HG02571 (cell line): ENCODE results near the gene FYTTD1.
A peak's percentile ranks its signal among the peaks of the same experiment; 100 is the strongest.
"Not testable (repeated sequence)": the region's sequence is repeated elsewhere in the genome, so short reads cannot be mapped to it uniquely, and the experiment has no call there.

Experiments
- ATAC-seq: cut with Tn5 transposase; IDR thresholded peaks from one replicate; pipeline ENCODE4 v1.9.1; 2021; ENCODE audit warnings: mild to moderate bottlenecking, moderate library complexity; ENCODE audit not compliant: unreplicated experiment

The FYTTD1 gene

DNA sequence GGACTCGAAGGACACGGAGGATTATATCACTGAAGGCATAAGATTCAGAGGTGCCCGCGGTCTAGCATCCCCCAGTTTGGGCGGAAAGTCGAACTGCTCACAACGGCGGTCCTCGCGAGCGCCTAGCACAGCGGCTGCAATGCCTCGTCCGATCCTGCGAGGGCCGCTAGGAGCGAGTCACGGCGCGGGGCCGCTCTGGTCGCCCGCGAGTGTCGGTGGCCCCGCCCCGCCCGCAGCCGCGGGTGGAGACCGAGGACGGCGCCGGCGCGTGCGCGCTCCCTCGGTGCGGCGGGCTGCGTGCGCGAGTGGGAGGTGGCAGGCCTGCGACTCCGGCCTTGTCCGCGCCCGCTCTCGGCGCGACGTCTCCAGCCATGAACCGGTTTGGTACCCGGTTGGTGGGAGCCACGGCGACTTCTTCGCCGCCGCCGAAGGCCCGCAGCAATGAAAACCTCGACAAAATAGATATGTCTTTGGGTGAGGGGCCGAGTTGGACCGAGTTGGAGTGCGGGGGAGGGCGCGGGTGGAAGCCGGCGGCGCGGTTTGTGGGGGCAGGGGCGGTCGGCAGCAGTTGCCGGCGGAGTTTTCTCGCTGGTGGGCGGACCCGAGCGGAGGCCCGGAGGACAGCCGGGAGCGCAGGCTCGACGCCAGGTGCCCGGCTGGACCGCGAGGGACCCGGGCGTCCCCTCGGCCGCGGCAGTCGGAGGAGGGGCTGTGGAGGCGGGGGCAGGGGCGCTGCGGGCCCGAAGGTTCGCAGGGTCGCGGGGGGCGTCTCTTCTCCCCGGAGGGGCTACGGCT lies at the start of gene FYTTD1:
Gene FYTTD1 (plus strand): TSS at position 283 of the 795 bp plus-strand sequence. CDS start 89 bp downstream, at position 372.
- ATAC-seq = peak; percentile 71

DNA sequence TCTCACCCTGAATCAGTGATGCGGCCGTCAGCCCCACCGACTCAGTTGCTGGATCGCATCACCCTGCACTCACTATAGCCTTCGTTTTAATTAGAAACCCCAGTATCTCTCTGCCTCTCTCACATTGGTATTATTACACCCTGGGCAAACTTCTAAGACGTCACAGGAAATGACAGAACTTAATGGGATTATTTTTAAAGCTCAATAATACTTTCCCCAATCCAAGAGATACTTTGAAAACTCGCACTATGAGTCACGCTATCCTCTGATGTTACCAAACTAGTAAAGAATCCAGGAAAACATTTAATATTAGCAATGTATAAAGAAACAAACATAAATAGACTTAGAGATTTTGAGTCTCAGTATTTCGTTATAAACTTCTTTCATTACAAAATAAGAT lies 49.6 kb upstream of the FYTTD1 start:
- no peak for ATAC-seq

DNA sequence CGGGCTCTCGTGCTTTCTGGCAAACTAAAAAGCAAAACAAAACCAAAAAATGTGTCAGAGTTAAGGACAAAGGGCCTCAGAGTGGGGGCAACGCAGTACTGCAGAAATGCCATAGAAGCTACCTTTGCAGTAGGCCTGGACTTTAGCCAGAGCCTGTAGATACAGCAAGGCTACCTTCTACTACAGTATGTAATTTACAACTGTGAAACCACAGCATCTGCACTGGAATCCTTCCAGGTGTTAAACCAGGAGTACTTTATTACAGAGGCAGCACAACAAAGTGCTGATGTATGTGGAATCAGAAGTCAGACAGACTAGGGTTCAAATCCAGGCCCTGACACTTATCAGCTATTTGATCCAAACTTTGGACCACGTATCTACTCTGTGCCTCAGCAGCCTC lies 47.8 kb upstream of the FYTTD1 start:
- no peak for ATAC-seq

- ATAC-seq = no peak
These were observed 43.0 kb upstream of the FYTTD1 start for GRCh38 chr3:197706658-197707057.

DNA sequence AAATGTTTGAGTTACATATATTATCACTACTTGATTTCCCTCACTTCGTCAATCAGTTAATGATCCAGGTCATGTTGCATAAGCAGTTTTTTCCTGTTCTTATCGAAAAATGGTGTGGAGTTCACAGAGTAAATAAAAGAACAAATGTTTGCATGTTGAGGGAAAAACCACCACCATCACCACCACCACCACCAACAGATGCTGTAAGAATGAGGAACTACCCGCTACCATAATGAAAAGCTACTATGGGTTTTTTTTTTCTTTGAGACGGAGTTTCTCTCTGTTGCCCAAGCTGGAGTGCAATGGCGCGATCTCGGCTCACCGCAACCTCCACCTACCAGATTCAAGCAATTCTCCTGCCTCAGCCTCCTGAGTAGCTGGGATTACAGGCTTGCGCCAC lies 40.5 kb upstream of the FYTTD1 start:
- no peak for ATAC-seq

DNA sequence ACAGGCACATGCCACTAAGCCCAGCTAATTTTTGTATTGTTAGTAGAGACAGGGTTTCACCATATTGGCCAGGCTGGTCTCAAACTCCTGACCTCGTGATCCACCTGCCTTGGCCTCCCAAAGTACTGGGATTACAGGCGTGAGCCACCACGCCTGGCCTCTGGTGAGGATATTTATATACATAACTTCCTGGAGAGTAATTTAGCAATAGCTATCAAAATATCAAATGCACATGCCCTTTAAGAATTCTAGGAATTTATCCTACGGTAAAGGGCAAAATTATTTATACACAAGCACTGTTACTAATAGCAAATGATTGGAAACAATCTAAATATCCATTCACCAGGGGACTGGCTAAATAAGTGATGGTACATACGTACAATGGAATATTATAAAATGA lies 38.7 kb upstream of the FYTTD1 start:
- not testable (repeated sequence) for ATAC-seq

GRCh38 chr3:197711973-197712707 lies 37.5 kb upstream of the FYTTD1 start:
- peak; percentile 89 for ATAC-seq

- ATAC-seq = no peak
These were observed 36.2 kb upstream of the FYTTD1 start for GRCh38 chr3:197713477-197713822.

DNA sequence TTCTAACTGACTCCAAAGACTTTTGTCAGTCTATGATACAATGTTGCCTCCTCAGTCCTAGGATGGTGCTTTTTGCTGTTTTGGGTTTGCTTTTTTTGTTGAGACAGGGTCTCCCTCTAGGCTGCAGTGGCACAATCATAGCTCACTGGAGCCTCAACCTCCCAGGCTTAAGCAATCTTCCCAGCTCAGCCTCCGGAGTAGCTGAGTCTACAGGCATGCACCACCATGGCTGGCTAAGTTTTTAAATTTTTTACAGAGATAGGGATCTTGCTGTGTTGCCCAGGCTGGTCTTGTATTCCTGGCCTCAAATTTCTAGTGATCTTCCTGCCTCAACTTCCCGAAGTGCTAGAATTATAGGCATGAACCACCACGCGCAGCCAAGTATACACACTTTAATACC lies 35.4 kb upstream of the FYTTD1 start:
- no peak for ATAC-seq

DNA sequence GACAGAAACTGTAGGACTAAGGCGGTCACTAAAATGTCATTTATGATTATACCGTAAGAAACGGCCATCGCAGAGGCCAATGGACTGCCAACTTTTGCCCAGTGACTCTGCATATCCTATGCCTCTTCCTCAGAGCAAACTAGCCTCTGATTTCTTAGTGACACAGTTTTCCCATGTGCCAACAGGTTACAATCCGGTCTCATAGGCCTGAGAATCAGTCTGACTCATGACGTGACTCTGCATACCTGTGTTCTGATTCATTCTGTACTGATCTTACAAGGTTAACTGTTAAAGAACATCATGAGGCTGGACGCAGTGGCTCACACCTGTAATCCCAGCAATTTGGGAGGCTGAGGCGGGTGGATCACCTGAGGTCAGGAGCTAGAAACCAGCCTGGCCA lies 30.8 kb upstream of the FYTTD1 start:
- no peak for ATAC-seq

GRCh38 chr3:197720694-197721093 lies 29.0 kb upstream of the FYTTD1 start:
- no peak for ATAC-seq

DNA sequence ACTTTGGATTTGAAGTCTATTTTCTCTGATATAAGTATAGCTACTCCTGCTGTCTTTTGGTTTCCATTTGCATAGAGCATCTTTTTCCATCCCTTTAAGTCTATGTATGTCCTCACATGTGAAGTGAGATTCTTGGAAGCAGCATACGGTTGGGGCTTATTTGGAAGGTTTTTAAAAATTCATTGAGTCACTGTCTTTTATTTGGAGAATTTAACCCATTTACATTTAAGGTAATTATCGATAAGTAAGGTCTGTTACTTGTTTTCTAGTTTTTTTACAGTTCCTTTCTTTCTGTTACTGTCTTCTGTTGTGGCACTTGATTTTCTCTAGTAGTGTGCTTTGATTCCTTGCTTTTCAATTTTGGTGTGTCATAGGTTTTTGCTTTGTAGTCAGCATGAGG lies 26.9 kb upstream of the FYTTD1 start:
- ATAC-seq = no peak

DNA sequence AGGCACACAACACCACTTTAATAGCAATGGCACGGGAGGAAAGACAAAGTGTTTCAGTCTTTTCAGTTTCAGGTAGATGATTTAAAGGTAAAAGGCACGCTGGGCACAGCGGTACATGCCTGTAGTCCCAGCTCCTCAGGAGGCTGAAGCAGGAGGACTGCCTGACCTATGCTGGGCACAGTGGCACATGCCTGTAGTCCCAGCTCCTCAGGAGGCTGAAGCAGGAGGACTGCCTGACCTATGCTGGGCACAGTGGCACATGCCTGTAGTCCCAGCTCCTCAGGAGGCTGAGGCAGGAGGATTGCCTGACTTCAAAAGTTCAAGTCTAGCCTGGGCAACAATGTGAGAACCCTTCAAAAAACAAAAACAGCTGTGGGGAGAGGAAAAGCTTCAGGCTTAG lies 21.8 kb upstream of the FYTTD1 start:
- ATAC-seq = not testable (repeated sequence)

GRCh38 chr3:197728487-197728886 lies 21.2 kb upstream of the FYTTD1 start:
- ATAC-seq = no peak

DNA sequence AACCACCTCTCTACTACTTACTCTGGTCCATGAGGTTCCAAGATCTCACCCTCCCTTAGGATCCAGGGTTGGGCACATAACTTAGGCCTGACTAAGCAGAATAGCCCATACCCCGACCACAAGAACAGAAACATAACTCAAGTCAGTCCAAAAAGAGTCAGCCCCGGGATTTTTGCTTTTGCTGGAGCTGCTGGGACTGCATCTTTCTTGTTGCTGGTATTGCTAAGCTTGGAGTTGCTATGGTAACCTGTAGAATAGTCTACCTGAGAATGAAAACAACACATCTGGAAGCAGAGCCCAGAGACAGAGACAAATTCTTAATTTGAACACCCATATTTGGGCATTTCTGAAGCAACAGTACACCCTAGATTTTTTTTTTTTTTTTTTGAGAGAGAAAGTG lies 19.5 kb upstream of the FYTTD1 start:
- no peak for ATAC-seq

DNA sequence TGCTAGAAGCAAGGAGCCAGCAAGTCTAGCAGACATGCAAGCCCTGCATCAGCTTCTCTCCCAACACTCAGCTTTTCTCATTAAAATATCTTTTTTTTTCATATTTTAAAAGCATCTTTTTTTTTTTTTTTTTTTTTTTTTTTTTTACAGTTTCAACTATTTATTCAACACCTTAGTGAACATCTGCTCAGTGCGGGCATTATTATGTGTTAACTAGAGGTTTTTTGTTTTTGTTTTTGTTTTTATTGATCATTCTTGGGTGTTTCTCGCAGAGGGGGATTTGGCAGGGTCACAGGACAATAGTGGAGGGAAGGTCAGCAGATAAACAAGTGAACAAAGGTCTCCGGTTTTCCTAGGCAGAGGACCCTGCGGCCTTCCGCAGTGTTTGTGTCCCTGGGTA lies 18.9 kb upstream of the FYTTD1 start:
- not testable (repeated sequence) for ATAC-seq

GRCh38 chr3:197731483-197731882 lies 18.2 kb upstream of the FYTTD1 start:
- not testable (repeated sequence) for ATAC-seq

DNA sequence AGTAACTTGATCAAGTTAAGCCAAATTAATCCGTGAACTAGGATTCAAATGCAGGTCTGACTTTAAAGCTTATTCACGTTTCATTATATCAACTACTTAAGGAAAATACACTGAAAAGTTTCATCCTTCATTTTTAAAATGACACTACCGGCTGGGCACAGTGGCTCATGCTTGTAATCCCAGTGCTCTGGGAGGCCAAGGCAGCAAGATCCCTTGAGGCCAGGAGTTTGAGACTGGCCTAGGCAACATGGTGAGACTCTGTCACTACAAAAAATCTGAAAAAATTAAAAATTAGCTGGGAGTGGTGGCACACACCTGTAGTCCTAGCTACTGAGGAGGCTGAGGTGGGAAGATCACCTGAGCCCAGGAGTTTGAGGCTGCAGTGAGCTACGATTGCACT lies 16.6 kb upstream of the FYTTD1 start:
- ATAC-seq = no peak

- peak; percentile 36 for ATAC-seq
These were observed 14.9 kb upstream of the FYTTD1 start for GRCh38 chr3:197734667-197735318.

GRCh38 chr3:197736010-197736490 lies 13.6 kb upstream of the FYTTD1 start:
- no peak for ATAC-seq

DNA sequence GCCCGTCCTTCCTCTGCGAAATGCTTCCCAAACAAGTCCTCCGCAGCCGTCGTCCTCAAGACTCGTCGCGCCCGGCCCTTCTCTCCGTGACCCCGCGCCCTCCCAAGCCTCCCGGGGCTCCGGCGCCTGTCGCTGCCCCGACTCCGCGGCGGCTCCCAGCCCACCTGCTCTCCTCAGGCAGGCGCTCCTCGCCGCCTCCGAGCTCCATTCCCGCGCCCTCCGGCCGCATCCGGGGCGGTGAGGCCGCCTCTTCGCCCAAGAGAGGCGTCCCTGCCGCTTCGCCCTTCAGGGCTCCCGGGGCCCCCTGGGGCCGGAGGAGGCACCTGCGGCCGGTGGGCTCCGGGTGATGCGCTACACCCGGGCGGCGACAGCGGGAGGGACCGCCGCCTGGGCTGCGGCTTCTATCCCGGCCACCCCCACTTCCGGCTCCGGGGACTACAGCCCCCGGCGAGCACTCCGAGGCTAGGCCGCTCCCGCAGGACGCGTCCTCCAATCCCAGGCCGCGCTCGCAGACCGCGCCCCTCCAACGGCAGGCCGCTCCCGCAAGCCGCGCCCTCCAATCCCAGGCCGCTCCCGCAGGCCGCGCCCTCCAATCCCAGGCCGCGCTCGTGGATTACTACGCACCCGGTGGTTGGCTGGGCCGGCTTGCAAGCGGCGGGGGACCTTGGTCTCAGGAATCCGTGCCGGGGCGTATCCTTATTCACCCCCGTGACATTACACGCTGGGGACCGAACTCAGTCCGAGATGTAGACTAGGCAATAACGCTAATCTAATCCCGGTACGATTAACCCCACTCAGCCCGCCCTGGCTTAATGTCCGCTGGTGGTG lies 13.0 kb upstream of the FYTTD1 start, which contains the start of gene RUBCN:
Gene RUBCN (minus strand): TSS at position 414 of the 828 bp plus-strand sequence. CDS start 185 bp downstream, at position 229.
- ATAC-seq = peak; percentile 80
